HS-5 (cell line): Measurements from ENCODE around the gene DGKI.

ENCODE experiments used
- DNase-seq: peaks from one replicate; pipeline ENCODE4 v3.0.0-alpha.2; 2012; ENCODE audit warnings: low read depth

Gene DGKI

DNA sequence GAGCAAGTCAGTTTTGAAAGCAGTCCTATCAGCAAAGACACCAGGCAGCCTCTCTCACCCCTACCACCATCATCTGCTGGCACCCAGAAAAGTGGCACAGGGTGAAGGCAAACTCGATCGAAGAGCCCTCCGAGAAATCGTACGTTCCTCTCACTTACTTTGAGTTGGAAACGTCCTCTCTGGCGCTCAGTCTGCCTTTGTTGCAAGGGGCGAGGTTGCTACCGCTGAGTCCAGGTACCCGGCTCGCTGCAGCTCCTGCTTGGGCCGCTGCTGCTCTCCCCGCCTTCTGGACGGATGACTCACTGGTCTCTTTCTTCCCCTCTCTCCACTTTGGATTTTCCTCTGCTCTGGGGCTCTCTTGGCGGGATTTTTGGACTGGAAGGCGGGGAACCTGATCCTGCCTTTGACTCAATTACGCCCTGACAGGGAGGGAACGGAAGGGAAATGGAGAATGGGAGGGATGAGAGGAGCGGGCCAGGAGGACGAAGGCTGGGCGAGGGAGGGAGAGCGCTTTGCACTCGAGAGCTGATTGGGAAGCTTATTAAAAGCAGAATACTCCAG lies 503.4 kb downstream of the DGKI start, which contains the start of gene PTN:
Gene PTN, minus strand, starts transcription at position 453 of the 561 bp plus-strand sequence. CDS start 88,760 bp downstream, outside the sequence.
- DNase-seq = peak; percentile 4

DNA sequence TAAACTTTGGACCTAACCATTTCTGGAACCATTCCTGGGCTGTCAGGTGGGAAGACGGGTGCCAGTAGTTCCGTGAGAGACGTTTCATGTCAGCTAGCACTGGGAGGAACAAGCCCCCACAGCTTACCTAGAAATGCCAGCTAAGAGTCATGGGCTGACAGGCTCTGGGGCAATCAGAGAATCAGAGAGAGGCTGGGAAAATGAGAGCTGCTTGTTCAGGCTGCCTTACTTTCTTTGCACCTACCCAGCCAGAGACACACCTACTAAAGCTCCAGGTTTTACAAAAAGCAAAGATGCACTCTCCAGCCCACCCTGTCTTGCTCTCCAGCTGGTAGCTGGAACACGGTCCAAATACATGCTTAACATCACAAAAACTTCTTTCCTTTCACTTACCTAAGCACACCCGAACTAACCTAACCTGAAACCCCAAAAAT lies 503.9 kb downstream of the DGKI start:
- DNase-seq = no peak

DNA sequence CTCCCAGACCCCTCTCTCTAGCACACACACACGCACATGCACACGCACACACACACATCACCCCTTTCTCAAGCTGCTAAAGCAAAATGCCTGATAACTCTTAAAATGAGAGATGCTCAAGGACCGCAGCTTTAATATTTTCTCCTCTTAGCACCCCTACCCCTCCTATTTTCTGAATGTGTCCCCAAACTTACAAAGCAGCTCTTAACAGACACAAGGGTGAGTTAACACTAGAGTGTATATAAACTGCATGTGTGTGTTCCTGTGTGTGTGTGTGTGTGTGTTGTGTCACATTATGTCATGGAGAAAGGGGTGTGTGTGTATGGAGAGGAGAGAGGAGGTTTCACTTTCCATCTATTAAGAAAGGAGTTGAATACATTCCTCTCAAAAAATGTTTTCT lies 504.5 kb downstream of the DGKI start:
- DNase-seq = no peak

DNA sequence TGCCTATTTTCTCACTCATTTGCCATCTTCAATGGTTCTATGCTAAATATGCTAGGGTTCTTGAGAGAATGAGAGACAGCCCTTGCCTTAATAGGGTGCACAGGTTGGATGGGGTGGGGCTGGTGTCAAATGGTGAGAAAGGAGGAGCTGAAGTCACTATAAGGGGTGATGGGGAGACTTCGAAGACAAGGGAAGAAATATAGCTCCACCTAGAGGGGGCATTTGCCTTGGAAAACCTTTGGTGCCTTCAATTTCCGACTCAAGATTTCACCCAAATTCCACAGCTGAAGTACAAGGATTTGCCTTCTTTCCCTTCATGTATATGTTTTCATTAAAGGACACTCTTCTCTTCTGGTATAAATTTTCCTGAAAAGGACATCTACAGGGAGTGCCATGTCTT lies 508.9 kb downstream of the DGKI start:
- DNase-seq = no peak

DNA sequence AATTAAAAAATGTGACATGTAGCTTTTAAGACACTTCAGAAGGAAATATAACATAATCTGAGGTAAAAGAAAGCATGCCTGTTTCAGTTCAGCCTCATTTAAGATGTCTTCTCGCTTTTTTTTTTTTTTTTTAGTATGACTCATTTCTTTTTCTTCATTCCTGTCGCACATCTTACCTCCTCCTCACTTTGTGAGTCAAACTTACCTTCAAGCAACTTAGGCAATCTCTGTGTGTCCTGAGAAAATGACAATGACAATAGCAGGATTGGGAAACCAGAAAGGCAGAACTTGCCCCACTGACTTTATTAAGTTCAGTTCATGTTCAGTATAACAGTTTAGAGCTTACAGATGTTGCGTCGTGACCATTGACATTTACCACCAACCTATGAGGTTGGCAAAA lies 511.0 kb downstream of the DGKI start:
- no peak for DNase-seq

DNA sequence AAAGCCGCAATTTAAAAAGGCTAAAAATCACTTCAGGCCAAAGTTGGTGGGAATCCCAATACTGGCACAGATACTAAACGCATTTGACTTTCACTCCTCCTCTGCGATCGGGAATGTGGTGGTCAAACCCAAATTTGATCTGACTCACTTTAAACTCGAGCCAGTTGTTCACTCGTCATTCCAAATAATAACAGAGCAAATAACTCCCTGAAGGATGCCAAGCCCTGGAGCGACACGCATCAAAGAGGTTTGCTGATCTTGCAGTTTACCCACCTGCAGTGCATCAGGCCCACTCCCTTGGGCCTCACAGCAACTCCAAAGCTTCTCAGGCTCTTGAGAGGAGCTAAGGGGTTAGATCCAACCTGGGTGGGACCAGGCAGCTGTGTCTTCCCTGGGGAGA lies 515.4 kb downstream of the DGKI start:
- DNase-seq = no peak
